H9 (cell line): ENCODE results near the gene HECTD2. TPM values are rescaled to one million over a fixed set of nuclear protein-coding genes. Genes with fewer than 3 reads are reported as not detected.

Source experiments
- DNase-seq: peaks from one replicate; pipeline ENCODE4 v3.0.0-alpha.2; 2017
- H2AFZ ChIP-seq: one replicate; pipeline ENCODE4 v1.6.1; 2013; ENCODE audit warnings: mild to moderate bottlenecking, low read length, control low read depth, moderate library complexity
- H2AK5ac ChIP-seq: 2 replicates; pipeline ENCODE4 v1.6.1; 2013; ENCODE audit warnings: low read length, control low read depth, mixed read lengths; ENCODE audit not compliant: insufficient read length
- H2BK120ac ChIP-seq: one replicate; pipeline ENCODE4 v1.6.1; 2013; ENCODE audit warnings: low read depth, mild to moderate bottlenecking, low read length, control low read depth, inconsistent platforms; ENCODE audit not compliant: poor library complexity, severe bottlenecking
- H2BK12ac ChIP-seq: 2 replicates; pipeline ENCODE4 v1.6.1; 2013; ENCODE audit warnings: low read length, control low read depth, mixed read lengths, low read depth; ENCODE audit not compliant: insufficient read length
- H2BK15ac ChIP-seq: 2 replicates; pipeline ENCODE4 v1.6.1; 2013; ENCODE audit warnings: low read depth, low read length, control low read depth
- H2BK20ac ChIP-seq: one replicate; pipeline ENCODE4 v1.6.1; 2013; ENCODE audit warnings: low read depth, mild to moderate bottlenecking, low read length, control low read depth, inconsistent platforms; ENCODE audit not compliant: poor library complexity, severe bottlenecking
- H2BK5ac ChIP-seq: 2 replicates; pipeline ENCODE4 v1.6.1; 2013; ENCODE audit warnings: low read length, control low read depth, mixed read lengths; ENCODE audit not compliant: insufficient read length
- H3K14ac ChIP-seq: 2 replicates; pipeline ENCODE4 v1.6.1; 2013; ENCODE audit warnings: low read length, control low read depth; ENCODE audit not compliant: insufficient read depth
- H3K18ac ChIP-seq: 2 replicates; pipeline ENCODE4 v1.6.1; 2013; ENCODE audit warnings: low read depth, mild to moderate bottlenecking, mixed read lengths, low read length, control low read depth; ENCODE audit not compliant: insufficient read length
- H3K23ac ChIP-seq: 2 replicates; pipeline ENCODE4 v1.6.1; 2013; ENCODE audit warnings: low read length, control low read depth, mixed read lengths, low read depth; ENCODE audit not compliant: insufficient read length
- H3K23me2 ChIP-seq: 2 replicates; pipeline ENCODE4 v1.6.1; 2013; ENCODE audit warnings: low read depth, mild to moderate bottlenecking, mixed read lengths, low read length, control low read depth; ENCODE audit not compliant: insufficient read length, poor library complexity, severe bottlenecking
- H3K27ac ChIP-seq: 2 replicates; pipeline ENCODE4 v1.5.1; 2013; ENCODE audit warnings: low read length, control low read depth, mixed read lengths, low read depth; ENCODE audit not compliant: insufficient read length
- H3K27me3 ChIP-seq: 2 replicates; pipeline ENCODE4 v1.6.1; 2013; ENCODE audit warnings: low read length, control low read depth, inconsistent platforms; ENCODE audit not compliant: insufficient read depth
- H3K4ac ChIP-seq: 2 replicates; pipeline ENCODE4 v1.6.1; 2013; ENCODE audit warnings: low read depth, mild to moderate bottlenecking, control low read depth, inconsistent platforms, low read length, moderate library complexity
- H3K4me1 ChIP-seq: 2 replicates; pipeline ENCODE4 v1.6.1; 2013; ENCODE audit warnings: low read length, control low read depth, inconsistent platforms; ENCODE audit not compliant: insufficient read depth
- H3K4me2 ChIP-seq: 2 replicates; pipeline ENCODE4 v1.6.1; 2013; ENCODE audit warnings: low read length, control low read depth, mixed read lengths; ENCODE audit not compliant: insufficient read length, insufficient read depth
- H3K56ac ChIP-seq: 2 replicates; pipeline ENCODE4 v1.6.1; 2013; ENCODE audit warnings: low read depth, mild to moderate bottlenecking, mixed read lengths, low read length, control low read depth; ENCODE audit not compliant: insufficient read length
- H3K79me1 ChIP-seq: 2 replicates; pipeline ENCODE4 v1.6.1; 2013; ENCODE audit warnings: low read depth, mild to moderate bottlenecking, moderate library complexity, low read length, control low read depth, inconsistent platforms; ENCODE audit not compliant: insufficient read depth, poor library complexity, severe bottlenecking
- H3K79me2 ChIP-seq: 2 replicates; pipeline ENCODE4 v1.6.1; 2013; ENCODE audit warnings: low read length, control low read depth, inconsistent platforms; ENCODE audit not compliant: insufficient read depth
- H3K9ac ChIP-seq: 2 replicates; pipeline ENCODE4 v1.6.1; 2013; ENCODE audit warnings: low read length, control low read depth, mixed read lengths; ENCODE audit not compliant: insufficient read length; ENCODE audit errors: extremely low read depth
- H3K9me3 ChIP-seq: one replicate; pipeline ENCODE4 v1.6.1; 2013; ENCODE audit warnings: low read depth, low read length, inconsistent platforms; ENCODE audit not compliant: control insufficient read depth
- H3T11ph ChIP-seq: one replicate; pipeline ENCODE4 v1.6.1; 2013; ENCODE audit warnings: mild to moderate bottlenecking, low read length, control low read depth, inconsistent platforms
- H4K20me1 ChIP-seq: one replicate; pipeline ENCODE4 v1.6.1; 2013; ENCODE audit not compliant: control insufficient read depth, insufficient read length, insufficient read depth
- H4K5ac ChIP-seq: 2 replicates; pipeline ENCODE4 v1.6.1; 2013; ENCODE audit warnings: low read depth, mild to moderate bottlenecking, mixed read lengths, low read length, control low read depth; ENCODE audit not compliant: insufficient read length
- H4K8ac ChIP-seq: replicated peaks from 2 replicates; pipeline ENCODE4 v1.6.1; 2013; ENCODE audit warnings: low read length, control low read depth, mixed read lengths, low read depth; ENCODE audit not compliant: insufficient read length
- H4K91ac ChIP-seq: 2 replicates; pipeline ENCODE4 v1.6.1; 2013; ENCODE audit warnings: low read depth, mild to moderate bottlenecking, moderate library complexity, mixed read lengths, low read length, control low read depth; ENCODE audit not compliant: insufficient read length
- H3K27ac Mint-ChIP-seq, 3 experiments: 2 replicates in 2 of 3; 3 replicates in 1 of 3; pipeline ENCODE4 v1.8.0; 2020 to 2021; ENCODE audit warnings: mixed read lengths in 3 of 3, mild to moderate bottlenecking in 1 of 3, moderate library complexity in 1 of 3
- H3K27me3 Mint-ChIP-seq: 2 replicates; pipeline ENCODE4 v1.8.0; 2021; ENCODE audit warnings: low read depth, mild to moderate bottlenecking, moderate library complexity, mixed read lengths
- H3K36me3 Mint-ChIP-seq, 3 experiments: 2 replicates in 2 of 3; 3 replicates in 1 of 3; pipeline ENCODE4 v1.8.0; 2020 to 2021; ENCODE audit warnings: low read depth in 3 of 3, mixed read lengths in 3 of 3; ENCODE audit not compliant: insufficient read depth in 1 of 3
- H3K4me1 Mint-ChIP-seq, 2 experiments: 2 replicates each; pipeline ENCODE4 v1.8.0; 2020; ENCODE audit warnings: mixed read lengths in 2 of 2
- H3K4me3 Mint-ChIP-seq, 2 experiments: 2 replicates in 1 of 2; 3 replicates in 1 of 2; pipeline ENCODE4 v1.8.0; 2020 to 2021; ENCODE audit warnings: mild to moderate bottlenecking in 2 of 2, mixed read lengths in 2 of 2, moderate library complexity in 1 of 2
- H3K9me3 Mint-ChIP-seq, 2 experiments: 2 replicates in 1 of 2; 3 replicates in 1 of 2; pipeline ENCODE4 v1.8.0; 2020; ENCODE audit warnings: mild to moderate bottlenecking in 2 of 2, mixed read lengths in 2 of 2, moderate library complexity in 1 of 2
- WGBS: extraction: QIAGEN DNeasy Blood & Tissue Kit; methylation state at CpG from one replicate; pipeline ENCODE4 v1.1.7; 2013; ENCODE audit warnings: missing lambda C conversion rate, low lambda C conversion rate, mixed read lengths; ENCODE audit not compliant: insufficient read length; ENCODE audit errors: extremely low coverage; 5-methylcytosine and 5-hydroxymethylcytosine counted together
- total RNA-seq: library from RNA; stranded (reverse); gene quantifications from 2 replicates; pipeline ENCODE4 v1.2.1, GENCODE V29; 2021
- TF ChIP-seq, protein P1 (sequence below): fragments of 200-600 bp; sonication (generic); conservative IDR thresholded peaks from 3 replicates; pipeline ENCODE4 v1.8.0; 2021; ENCODE audit warnings: antibody characterized with exemption, mild to moderate bottlenecking

The HECTD2 gene
- total RNA-seq, 1 experiment from 2014 or later = 13.4 TPM

DNA sequence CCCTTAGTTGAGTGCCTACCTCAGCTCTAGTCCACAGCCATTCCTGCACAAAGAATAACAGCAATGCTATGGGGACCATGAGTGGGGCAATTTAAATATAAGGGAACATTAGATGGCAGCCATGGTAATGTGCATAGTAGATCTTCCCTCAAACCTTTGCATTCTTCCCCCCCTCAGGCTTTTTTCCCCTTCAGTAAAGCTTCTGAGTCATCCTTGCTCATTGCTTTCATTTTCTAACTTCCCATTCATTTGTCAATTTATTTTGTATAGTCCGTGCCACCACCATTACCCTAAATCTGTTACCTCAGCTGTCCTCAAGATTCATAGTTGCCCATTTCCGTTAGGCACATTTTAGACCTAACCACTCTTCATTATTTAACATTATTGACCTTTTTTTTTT, 10.7 kb downstream of the HECTD2 start:
- no peaks in the 10 kb centered on the region for H3K9me3 ChIP-seq
- no peaks in the 10 kb centered on the region for H3K4me1 ChIP-seq
- H3K23ac ChIP-seq = no peak overlapping the region
- no peak overlapping the region for H3K27ac ChIP-seq
- peaks cover 3 to 7% of the 10 kb centered on the region in 2 experiments for H3K4me1 Mint-ChIP-seq
- no peak overlapping the region for H3K4me2 ChIP-seq
- TF ChIP-seq, protein P1, sequence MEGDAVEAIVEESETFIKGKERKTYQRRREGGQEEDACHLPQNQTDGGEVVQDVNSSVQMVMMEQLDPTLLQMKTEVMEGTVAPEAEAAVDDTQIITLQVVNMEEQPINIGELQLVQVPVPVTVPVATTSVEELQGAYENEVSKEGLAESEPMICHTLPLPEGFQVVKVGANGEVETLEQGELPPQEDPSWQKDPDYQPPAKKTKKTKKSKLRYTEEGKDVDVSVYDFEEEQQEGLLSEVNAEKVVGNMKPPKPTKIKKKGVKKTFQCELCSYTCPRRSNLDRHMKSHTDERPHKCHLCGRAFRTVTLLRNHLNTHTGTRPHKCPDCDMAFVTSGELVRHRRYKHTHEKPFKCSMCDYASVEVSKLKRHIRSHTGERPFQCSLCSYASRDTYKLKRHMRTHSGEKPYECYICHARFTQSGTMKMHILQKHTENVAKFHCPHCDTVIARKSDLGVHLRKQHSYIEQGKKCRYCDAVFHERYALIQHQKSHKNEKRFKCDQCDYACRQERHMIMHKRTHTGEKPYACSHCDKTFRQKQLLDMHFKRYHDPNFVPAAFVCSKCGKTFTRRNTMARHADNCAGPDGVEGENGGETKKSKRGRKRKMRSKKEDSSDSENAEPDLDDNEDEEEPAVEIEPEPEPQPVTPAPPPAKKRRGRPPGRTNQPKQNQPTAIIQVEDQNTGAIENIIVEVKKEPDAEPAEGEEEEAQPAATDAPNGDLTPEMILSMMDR = no peak
- H2BK120ac ChIP-seq = no peak overlapping the region
- H2BK12ac ChIP-seq = no peak overlapping the region
- H4K5ac ChIP-seq = no peak overlapping the region
- no peak overlapping the region for H4K8ac ChIP-seq
- no peaks in the 10 kb centered on the region for H3K79me2 ChIP-seq
- no peak overlapping the region for H2AK5ac ChIP-seq
- H3K27me3 Mint-ChIP-seq = no peaks in the 10 kb centered on the region
- no peaks in the 10 kb centered on the region for H3K23me2 ChIP-seq
- DNase-seq = no peak
- H3K14ac ChIP-seq = no peak overlapping the region; the same call in 1 of the 2 replicates
- no peak overlapping the region for H3T11ph ChIP-seq
- H3K56ac ChIP-seq = no peak overlapping the region
- H3K4me3 Mint-ChIP-seq = no peak overlapping the region
- H3K9ac ChIP-seq = no peak overlapping the region
- H3K18ac ChIP-seq = no peak overlapping the region
- H3K4ac ChIP-seq = no peak overlapping the region
- no peak overlapping the region for H4K91ac ChIP-seq
- H3K79me1 ChIP-seq = no peaks in the 10 kb centered on the region
- no peaks in the 10 kb centered on the region; a peak in 1 of 7 replicates for H3K36me3 Mint-ChIP-seq
- no peak overlapping the region for H3K27ac Mint-ChIP-seq
- H3K9me3 Mint-ChIP-seq = no peaks in the 10 kb centered on the region
- H2AFZ ChIP-seq = no peak overlapping the region
- no CpG with 5 or more reads among the region's 2 CpGs for WGBS
- no peak overlapping the region for H2BK15ac ChIP-seq
- no peaks in the 10 kb centered on the region for H4K20me1 ChIP-seq
- no peaks in the 10 kb centered on the region for H3K27me3 ChIP-seq
- no peak overlapping the region for H2BK5ac ChIP-seq
- H2BK20ac ChIP-seq = no peak overlapping the region
